Tibial nerve (tissue), 3 donors: ENCODE measurements around the gene PFKFB4.

Source experiments
- CTCF ChIP-seq, 5 experiments: fragments of 200-600 bp in 3 of 5; fragments of 450-650 bp in 2 of 5; sonication (generic) in 3 of 5; IDR thresholded peaks; one replicate each; pipeline ENCODE4 v1.5.1; 2016 to 2019; ENCODE audit warnings: antibody characterized with exemption in 5 of 5, mild to moderate bottlenecking in 3 of 5, moderate library complexity in 2 of 5
- POLR2A ChIP-seq, 2 donors: fragments of 450-650 bp; IDR thresholded peaks; one replicate each; pipeline ENCODE4 v1.6.1; 2017; ENCODE audit warnings: antibody characterized with exemption in 2 of 2, mild to moderate bottlenecking in 2 of 2, moderate library complexity in 2 of 2

GRCh38 chr3:48477959-48478520, 78.6 kb downstream of the PFKFB4 start:
- TF ChIP-seq CTCF (IDR thresholded peaks at IDR 0.05): no peak
- no peak for TF ChIP-seq POLR2A (IDR thresholded peaks at IDR 0.05)
